ENCODE results near the gene EIPR1.
"Not testable (repeated sequence)": the region's sequence is repeated elsewhere in the genome, so short reads cannot be mapped to it uniquely, and the experiment has no call there.

EIPR1 gene

GRCh38 chr2:3211256-3212060, 166.2 kb downstream of the EIPR1 start:
- no peak for DNase-seq (ENCODE audit: low spot score)

- no peak for DNase-seq (ENCODE audit: low spot score)
These were observed 167.4 kb downstream of the EIPR1 start for GRCh38 chr2:3210257-3210656.

GRCh38 chr2:3209258-3209657, 168.4 kb downstream of the EIPR1 start:
- no peak for DNase-seq (ENCODE audit: low spot score)

GRCh38 chr2:3208591-3208990, 169.0 kb downstream of the EIPR1 start:
- no peak for DNase-seq (ENCODE audit: low spot score)

GRCh38 chr2:3208179-3208578, 169.4 kb downstream of the EIPR1 start:
- DNase-seq (ENCODE audit: low spot score): no peak

- no peak for DNase-seq (ENCODE audit: low spot score)
These were observed 170.5 kb downstream of the EIPR1 start for GRCh38 chr2:3207091-3207491.

GRCh38 chr2:3205845-3206244, 171.8 kb downstream of the EIPR1 start:
- DNase-seq (ENCODE audit: low spot score): no peak

- no peak for DNase-seq (ENCODE audit: low spot score)
These were observed 173.4 kb downstream of the EIPR1 start for GRCh38 chr2:3204031-3204821.

- no peak for DNase-seq (ENCODE audit: low spot score)
These were observed 174.1 kb downstream of the EIPR1 start for GRCh38 chr2:3203497-3204019.

GRCh38 chr2:3202926-3203325, 174.7 kb downstream of the EIPR1 start:
- no peak for DNase-seq (ENCODE audit: low spot score)

GRCh38 chr2:3201281-3201680, 176.3 kb downstream of the EIPR1 start:
- no peak for DNase-seq (ENCODE audit: low spot score)

- DNase-seq (ENCODE audit: low spot score): peak; percentile 62
These were observed 177.1 kb downstream of the EIPR1 start for GRCh38 chr2:3200420-3200939.

- DNase-seq (ENCODE audit: low spot score): no peak
These were observed 177.8 kb downstream of the EIPR1 start for GRCh38 chr2:3199627-3200345.

- DNase-seq (ENCODE audit: low spot score): not testable (repeated sequence)
These were observed 178.9 kb downstream of the EIPR1 start for GRCh38 chr2:3198671-3199192.

- no peak for DNase-seq (ENCODE audit: low spot score)
These were observed 179.5 kb downstream of the EIPR1 start for GRCh38 chr2:3198119-3198518.

- DNase-seq (ENCODE audit: low spot score): no peak
These were observed 180.3 kb downstream of the EIPR1 start for GRCh38 chr2:3197308-3197707.

- DNase-seq (ENCODE audit: low spot score): no peak
These were observed 180.9 kb downstream of the EIPR1 start for GRCh38 chr2:3196716-3197115.

- DNase-seq (ENCODE audit: low spot score): no peak
These were observed 181.8 kb downstream of the EIPR1 start for GRCh38 chr2:3195641-3196476.

- no peak for DNase-seq (ENCODE audit: low spot score)
These were observed 182.8 kb downstream of the EIPR1 start for GRCh38 chr2:3194828-3195227.

- DNase-seq (ENCODE audit: low spot score): no peak
These were observed 183.9 kb downstream of the EIPR1 start for GRCh38 chr2:3193443-3194330.
